ENCODE measurements around the gene TMEM18. TPM values are rescaled to one million over a fixed set of nuclear protein-coding genes. Genes with fewer than 3 reads are reported as not detected.

Gene TMEM18
- total and polyA plus RNA-seq, 2 of the 13 experiments (the other 11 are each of a cell fraction or from before 2014, with no cell fraction given) = 45.9 to 49.4 TPM

- no TSS peak for BruUV-seq (replicated peaks)
- Histone ChIP-seq H2AFZ (ENCODE audit: low read length) (no peak overlapping the region), H4K20me1 (ENCODE audit: insufficient read depth, low read length) (no peaks in the 10 kb centered on the region), H3K4me1 (ENCODE audit: insufficient read depth, low read length) (no peaks in the 10 kb centered on the region), H3K79me2 (ENCODE audit: insufficient read depth, low read length) (no peaks in the 10 kb centered on the region), H3K4me3 (replicated peaks in 1 of 3; ENCODE audit: insufficient read depth in 1 of 3, low read depth in 2 of 3, low read length in 3 of 3) (no peak overlapping the region), H3K27ac (ENCODE audit: extremely low read length, insufficient read depth, low read length) (no peak overlapping the region), H3K4me2 (ENCODE audit: low read depth, low read length) (peak overlapping the region; percentile 21; the same call in 1 of the 2 replicates), H3K9ac (ENCODE audit: insufficient read depth, low read depth, low read length) (no peak overlapping the region), H3K9me3 (ENCODE audit: low read length) (peaks cover 20% of the 10 kb centered on the region), H3K36me3 (replicated peaks in 1 of 2; ENCODE audit: control insufficient read depth in 1 of 2, insufficient read depth in 2 of 2, low read length in 2 of 2) (no peaks in the 10 kb centered on the region), H3K27me3 (ENCODE audit: control insufficient read depth in 1 of 2, insufficient read depth in 2 of 2, low read length in 2 of 2) (peaks cover 0 to 23% of the 10 kb centered on the region in 2 experiments; a peak in 3 of 5 replicates)
- DNase-seq (ENCODE audit: low spot score) (no peak), FAIRE-seq (no peak), ATAC-seq (peak; percentile 67)
- in situ Hi-C loops (cut with HindIII; ENCODE audit: extremely low pct_ligation_motif_present, low pct_unique_long_range_greater_than_20kb) (no loop called here), intact Hi-C loops (cut with micrococcal nuclease; ENCODE audit: unreplicated experiment) (no loop called here)
- TF ChIP-seq ZNF687 (CRISPR knock-in tag; IDR thresholded peaks at IDR 0.05) (peak; percentile 54), ZNF383 (CRISPR knock-in tag; IDR thresholded peaks at IDR 0.05; ENCODE audit: borderline replicate concordance) (no peak), GABPB1 (CRISPR knock-in tag; IDR thresholded peaks at IDR 0.05) (0 out of 2 replicates have a peak, but pooled peaks have one; percentile 13), MAX (IDR thresholded peaks at IDR 0.05) (0 out of 2 replicates have a peak, but pooled peaks have one; percentile 54), ZNF790 (CRISPR knock-in tag; IDR thresholded peaks at IDR 0.05; ENCODE audit: borderline replicate concordance) (no peak)
- ChIA-PET POLR2A (no interaction called here), CTCF (ENCODE audit: low intra/inter-chr PET ratio, low total read pairs) (no interaction called here)
- WGBS (ENCODE audit: low lambda C conversion rate) = 43% methylated on average over 18 of the region's 19 CpGs
These were observed 12.8 kb upstream of the TMEM18 start for GRCh38 chr2:689877-690510.

All from HepG2 (cell line).